Effector CD4-positive, alpha-beta T cell (primary cell): ENCODE measurements around the gene ABHD2.
"Not testable (repeated sequence)": the region's sequence is repeated elsewhere in the genome, so short reads cannot be mapped to it uniquely, and the experiment has no call there.

Experiments used
- DNase-seq: peaks from one replicate; pipeline ENCODE4 v3.0.0-alpha.2; 2020

The ABHD2 gene

GRCh38 chr15:89243046-89243690, 154.9 kb downstream of the ABHD2 start:
- no peak for DNase-seq

GRCh38 chr15:89243691-89244573, 155.7 kb downstream of the ABHD2 start, which contains the start of gene FANCI:
Gene FANCI (plus strand): TSS chr15:89243979. CDS start chr15:89247648, 3,669 bp downstream.
- DNase-seq = peak; percentile 94

- DNase-seq = no peak
Measured at GRCh38 chr15:89244574-89244903, 156.3 kb downstream of the ABHD2 start.

GRCh38 chr15:89247446-89247845, 159.2 kb downstream of the ABHD2 start:
- no peak for DNase-seq

- DNase-seq = no peak
Measured at GRCh38 chr15:89248584-89248983, 160.3 kb downstream of the ABHD2 start.

GRCh38 chr15:89250142-89250541, 161.9 kb downstream of the ABHD2 start:
- not testable (repeated sequence) for DNase-seq
